IMR-90 (cell line): Measurements from ENCODE around the gene ANKFN1. TPM values are rescaled to one million over a fixed set of nuclear protein-coding genes. Genes with fewer than 3 reads are reported as not detected.

Experiments used
- ATAC-seq: fragments of 200-7000 bp; cut with Tn5 transposase; 2 replicates; pipeline ENCODE4 v1.9.1; 2020; ENCODE audit warnings: low read depth, mild to moderate bottlenecking, moderate library complexity
- BruUV-seq: library from RNA; stranded (reverse); fragments of 400-500 nt; replicated peaks from 2 replicates; lab custom pipeline; 2021; lab: Mats Ljungman, UMichigan
- CTCF ChIA-PET: fragments of 300-600 bp; formaldehyde crosslinking; extraction: SDS; loops from one replicate; lab custom pipeline; 2021; ENCODE audit warnings: antibody characterized with exemption; lab: Yijun Ruan, JAX
- POLR2A ChIA-PET: fragments of 300-600 bp; sonication (Branson Sonifier 250); formaldehyde crosslinking; loops from one replicate; lab custom pipeline; 2022; ENCODE audit warnings: antibody characterized with exemption; ENCODE audit not compliant: unreplicated experiment; lab: Charles Lee
- DNase-seq: peaks from one replicate; pipeline ENCODE4 v3.0.0; 2013
- H2AFZ ChIP-seq: replicated peaks from 2 replicates; pipeline ENCODE3; 2013; ENCODE audit warnings: low read length, mild to moderate bottlenecking; ENCODE audit not compliant: poor library complexity
- H2AK5ac ChIP-seq: 2 replicates; pipeline ENCODE4 v1.6.1; 2013; ENCODE audit warnings: low read depth, low read length, inconsistent platforms
- H2AK9ac ChIP-seq: replicated peaks from 2 replicates; pipeline ENCODE3; 2013; ENCODE audit warnings: mild to moderate bottlenecking, low read depth, low read length, moderate library complexity; ENCODE audit not compliant: poor library complexity
- H2BK120ac ChIP-seq: 2 replicates; pipeline ENCODE4 v1.6.1; 2013; ENCODE audit warnings: low read depth, low read length, inconsistent platforms
- H2BK15ac ChIP-seq: 3 replicates; pipeline ENCODE4 v1.6.1; 2013; ENCODE audit warnings: low read depth, low read length, inconsistent platforms
- H2BK20ac ChIP-seq: 2 replicates; pipeline ENCODE4 v1.6.1; 2013; ENCODE audit warnings: low read depth, mild to moderate bottlenecking, inconsistent platforms, low read length, moderate library complexity
- H2BK5ac ChIP-seq: 2 replicates; pipeline ENCODE4 v1.6.1; 2013; ENCODE audit warnings: mild to moderate bottlenecking, low read depth, low read length, inconsistent platforms; ENCODE audit not compliant: poor library complexity, severe bottlenecking
- H3K14ac ChIP-seq: replicated peaks from 2 replicates; pipeline ENCODE4 v1.6.1; 2013; ENCODE audit warnings: low read depth, low read length, inconsistent platforms
- H3K18ac ChIP-seq: 2 replicates; pipeline ENCODE4 v1.6.1; 2013; ENCODE audit warnings: low read depth, low read length, control low read depth
- H3K23ac ChIP-seq: 2 replicates; pipeline ENCODE4 v1.6.1; 2013; ENCODE audit warnings: low read depth, low read length, inconsistent platforms
- H3K27ac ChIP-seq: 2 replicates; pipeline ENCODE4 v1.5.1; 2013; ENCODE audit warnings: mild to moderate bottlenecking, control low read depth, low read length; ENCODE audit not compliant: insufficient read depth
- H3K27me3 ChIP-seq: 2 replicates; pipeline ENCODE4 v1.6.1; 2013; ENCODE audit warnings: low read length; ENCODE audit not compliant: control insufficient read depth, insufficient read depth
- H3K36me3 ChIP-seq: 2 replicates; pipeline ENCODE4 v1.6.1; 2013; ENCODE audit warnings: low read length, mixed read lengths; ENCODE audit not compliant: control insufficient read depth, insufficient read depth
- H3K4ac ChIP-seq: 2 replicates; pipeline ENCODE4 v1.6.1; 2013; ENCODE audit warnings: low read depth, low read length, inconsistent platforms
- H3K4me1 ChIP-seq: 2 replicates; pipeline ENCODE4 v1.6.1; 2013; ENCODE audit warnings: low read length, mixed read lengths; ENCODE audit not compliant: control insufficient read depth, insufficient read depth
- H3K4me2 ChIP-seq: 2 replicates; pipeline ENCODE4 v1.6.1; 2013; ENCODE audit warnings: low read depth, mild to moderate bottlenecking, control low read depth, low read length, moderate library complexity
- H3K4me3 ChIP-seq: 2 replicates; pipeline ENCODE4 v1.5.1; 2013; ENCODE audit warnings: low read depth, mild to moderate bottlenecking, control low read depth, low read length, moderate library complexity; ENCODE audit not compliant: insufficient read depth
- H3K56ac ChIP-seq: 2 replicates; pipeline ENCODE4 v1.6.1; 2013; ENCODE audit warnings: low read length, inconsistent platforms; ENCODE audit not compliant: insufficient read depth; ENCODE audit errors: extremely low read depth
- H3K79me1 ChIP-seq, 2 experiments: 2 replicates each; pipeline ENCODE4 v1.6.1; 2013; ENCODE audit warnings: low read length in 2 of 2, inconsistent platforms in 1 of 2, low read depth in 1 of 2
- H3K9ac ChIP-seq: 2 replicates; pipeline ENCODE4 v1.6.1; 2013; ENCODE audit warnings: low read depth, low read length, control low read depth
- H3K9me1 ChIP-seq: 2 replicates; pipeline ENCODE4 v1.6.1; 2013; ENCODE audit warnings: low read length, inconsistent platforms; ENCODE audit not compliant: insufficient read depth
- H3K9me3 ChIP-seq: 2 replicates; pipeline ENCODE4 v1.6.1; 2013; ENCODE audit warnings: low read length; ENCODE audit not compliant: control insufficient read depth, insufficient read depth
- H4K20me1 ChIP-seq: 2 replicates; pipeline ENCODE4 v1.6.1; 2013; ENCODE audit warnings: low read length, inconsistent platforms; ENCODE audit not compliant: insufficient read depth
- H4K5ac ChIP-seq: 2 replicates; pipeline ENCODE4 v1.6.1; 2013; ENCODE audit warnings: mild to moderate bottlenecking, low read depth, low read length, control low read depth
- H4K8ac ChIP-seq, 2 experiments: 2 replicates each; pipeline ENCODE4 v1.6.1; 2013; ENCODE audit warnings: low read depth in 2 of 2, low read length in 2 of 2, control low read depth in 1 of 2, inconsistent platforms in 1 of 2
- H4K91ac ChIP-seq: 2 replicates; pipeline ENCODE4 v1.6.1; 2013; ENCODE audit warnings: low read depth, low read length, inconsistent platforms; ENCODE audit not compliant: insufficient read depth
- BHLHE40 ChIP-seq: fragments of 150-350 bp; IDR thresholded peaks from 2 replicates; pipeline ENCODE4 v1.6.1; 2016; ENCODE audit warnings: mild to moderate bottlenecking, low read depth, low read length
- CEBPB ChIP-seq: IDR thresholded peaks from 2 replicates; pipeline ENCODE4 v1.6.1; 2012; ENCODE audit warnings: low read depth, low read length, improper control_type of control experiment
- CHD1 ChIP-seq: IDR thresholded peaks from 2 replicates; pipeline ENCODE4 v1.6.1; 2012; ENCODE audit warnings: low read depth, low read length, improper control_type of control experiment
- ELK1 ChIP-seq: fragments of 150-350 bp; IDR thresholded peaks from 2 replicates; pipeline ENCODE4 v1.6.1; 2016; ENCODE audit warnings: low read depth, mild to moderate bottlenecking, low read length, moderate library complexity, borderline replicate concordance
- MAFK ChIP-seq: IDR thresholded peaks from 2 replicates; pipeline ENCODE4 v1.6.1; 2012; ENCODE audit warnings: low read depth, low read length, improper control_type of control experiment
- MAZ ChIP-seq: IDR thresholded peaks from 2 replicates; pipeline ENCODE4 v1.6.1; 2012; ENCODE audit warnings: low read depth, mild to moderate bottlenecking, low read length, improper control_type of control experiment, moderate library complexity, borderline replicate concordance
- MXI1 ChIP-seq: IDR thresholded peaks from 2 replicates; pipeline ENCODE4 v1.6.1; 2012; ENCODE audit warnings: low read depth, mild to moderate bottlenecking, low read length, moderate library complexity, borderline replicate concordance
- NFE2L2 ChIP-seq: fragments of 150-350 bp; IDR thresholded peaks from 2 replicates; pipeline ENCODE4 v1.6.1; 2016; ENCODE audit warnings: low read depth, mild to moderate bottlenecking, low read length
- POLR2A ChIP-seq: IDR thresholded peaks from 2 replicates; pipeline ENCODE4 v1.6.1; 2012; ENCODE audit warnings: mild to moderate bottlenecking, low read depth, low read length
- RAD21 ChIP-seq: IDR thresholded peaks from 2 replicates; pipeline ENCODE4 v1.6.1; 2012; ENCODE audit warnings: low read length, improper control_type of control experiment
- RCOR1 ChIP-seq: IDR thresholded peaks from 2 replicates; pipeline ENCODE4 v1.6.1; 2012; ENCODE audit warnings: mild to moderate bottlenecking, low read length, improper control_type of control experiment; ENCODE audit not compliant: insufficient replicate concordance
- RFX5 ChIP-seq: IDR thresholded peaks from 2 replicates; pipeline ENCODE4 v1.8.0; 2012; ENCODE audit warnings: low read depth, mild to moderate bottlenecking, low read length, moderate library complexity
- SMC3 ChIP-seq: fragments of 150-350 bp; IDR thresholded peaks from 2 replicates; pipeline ENCODE4 v1.6.1; 2016; ENCODE audit warnings: low read depth, mild to moderate bottlenecking, antibody characterized with exemption, low read length, moderate library complexity
- USF2 ChIP-seq: fragments of 150-350 bp; IDR thresholded peaks from 2 replicates; pipeline ENCODE4 v1.6.1; 2017; ENCODE audit warnings: mild to moderate bottlenecking, antibody characterized with exemption, low read length, low read depth
- WGBS, 2 experiments: methylation state at CpG; one replicate each; pipeline versions ENCODE4 v1.1.5 to v1.1.7; 2013; ENCODE audit warnings: missing lambda C conversion rate in 2 of 2; ENCODE audit not compliant: insufficient read length in 1 of 2; ENCODE audit errors: extremely low coverage in 2 of 2; 5-methylcytosine and 5-hydroxymethylcytosine counted together
- dilution Hi-C: fragments of 300-500 bp; cut with HindIII; formaldehyde crosslinking; loops from one replicate; pipeline ENCODE4 v1.14.3; 2018; ENCODE audit warnings: low sequenced_read_pairs; ENCODE audit not compliant: unreplicated experiment
- in situ Hi-C: fragments of 300-500 bp; cut with MboI; formaldehyde crosslinking; loops from 3 replicates; pipeline ENCODE4 v1.14.3; 2019; ENCODE audit warnings: low sequenced_read_pairs, inconsistent platforms, mixed read lengths
- intact Hi-C: fragments of 100-400 bp; cut with micrococcal nuclease; formaldehyde crosslinking; loops from 2 replicates; pipeline ENCODE4 v1.10.0; 2022
- polyA plus RNA-seq, 3 experiments: library from polyadenylated mRNA; depleted of rRNA; stranded (reverse); fragments of >200 nt; gene quantifications; 2 replicates each; pipeline ENCODE4 v1.2.3, GENCODE V29; 2012; ENCODE audit warnings: low replicate concordance in 1 of 3
- total RNA-seq: library from RNA; depleted of rRNA; stranded (reverse); fragments of >200 nt; gene quantifications from 2 replicates; pipeline ENCODE4 v1.2.3, GENCODE V29; 2012
- TF ChIP-seq, protein P1 (sequence below): conservative IDR thresholded peaks from 2 replicates; pipeline ENCODE4 v1.5.1; 2012; ENCODE audit warnings: mild to moderate bottlenecking, low read depth, low read length, improper control_type of control experiment

ANKFN1 gene
- total and polyA plus RNA-seq, 2 of the 4 experiments (the other 2 are of a cell fraction) = not detected

DNA sequence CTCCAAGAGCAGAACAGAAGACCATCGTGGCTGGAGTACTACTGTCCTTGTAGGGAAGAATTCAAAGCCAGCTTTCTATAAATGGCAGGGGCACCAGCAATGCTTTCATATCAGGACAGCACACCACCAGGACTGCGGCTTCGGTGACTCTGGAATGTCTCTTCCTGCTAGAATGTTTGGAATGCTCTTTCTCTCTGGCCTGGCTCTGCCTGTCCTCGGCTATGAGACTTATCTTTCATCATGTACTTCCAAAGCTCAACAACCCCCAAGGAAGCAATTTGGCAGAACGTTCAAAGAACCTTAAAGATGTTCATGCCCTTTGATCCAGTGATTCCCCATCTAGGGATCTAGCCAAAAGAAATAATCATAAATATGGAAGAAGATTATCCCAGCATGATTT, 387.6 kb downstream of the ANKFN1 start:
- H3K4ac ChIP-seq = no peak overlapping the region
- H3K23ac ChIP-seq = no peak overlapping the region
- no peak overlapping the region for H2BK20ac ChIP-seq
- H3K4me1 ChIP-seq = no peaks in the 10 kb centered on the region
- no peaks in the 10 kb centered on the region; the same call in 1 of the 2 replicates for H3K27me3 ChIP-seq
- H2BK5ac ChIP-seq = no peak overlapping the region
- POLR2A ChIA-PET = no interaction called here
- H4K91ac ChIP-seq = no peak overlapping the region
- dilution Hi-C loops = no loop called here
- no peak overlapping the region for H2BK120ac ChIP-seq
- in situ Hi-C loops = no loop called here
- intact Hi-C loops = loop anchor here (5.0 kb wide), 1 partner anchor 584 kb away; no protein-coding TSS in a partner anchor
- no peak overlapping the region for H2AK5ac ChIP-seq
- H2BK15ac ChIP-seq = no peak overlapping the region
- H3K9me3 ChIP-seq = no peaks in the 10 kb centered on the region
- H3K18ac ChIP-seq = no peak overlapping the region
- H3K4me3 ChIP-seq = no peak overlapping the region
- CTCF ChIA-PET = no interaction called here
- H3K56ac ChIP-seq = no peak overlapping the region
- H3K4me2 ChIP-seq = no peak overlapping the region
- WGBS, 2 experiments = 8% methylated on average over 2 of the region's 5 CpGs; no CpG with 5 or more reads in 1 of the 2 experiments
- no peak overlapping the region for H2AK9ac ChIP-seq
- H3K9me1 ChIP-seq = no peaks in the 10 kb centered on the region
- TF ChIP-seq CEBPB = no peak
- TF ChIP-seq, protein P1, sequence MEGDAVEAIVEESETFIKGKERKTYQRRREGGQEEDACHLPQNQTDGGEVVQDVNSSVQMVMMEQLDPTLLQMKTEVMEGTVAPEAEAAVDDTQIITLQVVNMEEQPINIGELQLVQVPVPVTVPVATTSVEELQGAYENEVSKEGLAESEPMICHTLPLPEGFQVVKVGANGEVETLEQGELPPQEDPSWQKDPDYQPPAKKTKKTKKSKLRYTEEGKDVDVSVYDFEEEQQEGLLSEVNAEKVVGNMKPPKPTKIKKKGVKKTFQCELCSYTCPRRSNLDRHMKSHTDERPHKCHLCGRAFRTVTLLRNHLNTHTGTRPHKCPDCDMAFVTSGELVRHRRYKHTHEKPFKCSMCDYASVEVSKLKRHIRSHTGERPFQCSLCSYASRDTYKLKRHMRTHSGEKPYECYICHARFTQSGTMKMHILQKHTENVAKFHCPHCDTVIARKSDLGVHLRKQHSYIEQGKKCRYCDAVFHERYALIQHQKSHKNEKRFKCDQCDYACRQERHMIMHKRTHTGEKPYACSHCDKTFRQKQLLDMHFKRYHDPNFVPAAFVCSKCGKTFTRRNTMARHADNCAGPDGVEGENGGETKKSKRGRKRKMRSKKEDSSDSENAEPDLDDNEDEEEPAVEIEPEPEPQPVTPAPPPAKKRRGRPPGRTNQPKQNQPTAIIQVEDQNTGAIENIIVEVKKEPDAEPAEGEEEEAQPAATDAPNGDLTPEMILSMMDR = no peak
- no peak for TF ChIP-seq RAD21
- TF ChIP-seq SMC3 = no peak
- no peak for TF ChIP-seq ELK1
- no peak for TF ChIP-seq POLR2A
- no peak for TF ChIP-seq MAFK
- no peak for TF ChIP-seq MAZ
- no peak for TF ChIP-seq RFX5
- no peak for TF ChIP-seq RCOR1
- no peak for TF ChIP-seq BHLHE40
- TF ChIP-seq NFE2L2 = no peak
- no peak for TF ChIP-seq MXI1
- no peak for TF ChIP-seq CHD1
- no peak for TF ChIP-seq USF2
- H3K79me1 ChIP-seq = no peaks in the 10 kb centered on the region
- DNase-seq = no peak
- no peak overlapping the region for H2AFZ ChIP-seq
- H3K36me3 ChIP-seq = no peaks in the 10 kb centered on the region
- no peak overlapping the region for H3K14ac ChIP-seq
- H3K27ac ChIP-seq = no peak overlapping the region
- H4K8ac ChIP-seq = no peak overlapping the region
- H4K20me1 ChIP-seq = no peaks in the 10 kb centered on the region
- H3K9ac ChIP-seq = no peak overlapping the region
- BruUV-seq = no TSS peak
- ATAC-seq = no peak; the same call in 1 of the 2 replicates
- no peak overlapping the region for H4K5ac ChIP-seq
